Suprapubic skin (tissue), 4 donors: ENCODE results near the gene IMPG2. TPM values are rescaled to one million over a fixed set of nuclear protein-coding genes. Genes with fewer than 3 reads are reported as not detected.

Experiments
- DNase-seq, 2 donors: peaks; one replicate each; pipeline ENCODE4 v3.0.0-alpha.2; 2019; ENCODE audit warnings: low spot score in 2 of 2
- H3K27ac ChIP-seq: fragments of 200-600 bp; sonication (generic); one replicate; pipeline ENCODE4 v1.5.1; 2019
- H3K27me3 ChIP-seq: fragments of 200-600 bp; sonication (generic); one replicate; pipeline ENCODE4 v1.5.1; 2019
- H3K36me3 ChIP-seq: fragments of 200-600 bp; sonication (generic); one replicate; pipeline ENCODE4 v1.5.1; 2019
- H3K4me1 ChIP-seq: fragments of 200-600 bp; sonication (generic); one replicate; pipeline ENCODE4 v1.5.1; 2019
- H3K4me3 ChIP-seq: fragments of 200-600 bp; sonication (generic); one replicate; pipeline ENCODE4 v1.5.1; 2019; ENCODE audit warnings: mild to moderate bottlenecking
- H3K9me3 ChIP-seq: fragments of 200-600 bp; sonication (generic); one replicate; pipeline ENCODE4 v1.5.1; 2019
- EP300 ChIP-seq: sonication (generic); formaldehyde crosslinking; IDR thresholded peaks from one replicate; pipeline ENCODE4 v1.6.1; 2017; ENCODE audit warnings: antibody characterized with exemption
- POLR2A ChIP-seq, 2 donors: fragments of 450-650 bp; IDR thresholded peaks; one replicate each; pipeline ENCODE4 v1.6.1; 2017; ENCODE audit warnings: antibody characterized with exemption in 2 of 2, mild to moderate bottlenecking in 2 of 2, moderate library complexity in 2 of 2
- POLR2AphosphoS5 ChIP-seq, 3 donors: sonication (generic); formaldehyde crosslinking; IDR thresholded peaks; one replicate each; pipeline ENCODE4 v1.6.1; 2017; ENCODE audit warnings: antibody characterized with exemption in 3 of 3
- WGBS: methylation state at CpG from one replicate; pipeline ENCODE4 v1.1.5; 2018; 5-methylcytosine and 5-hydroxymethylcytosine counted together
- total RNA-seq, 4 donors: library from RNA; depleted of rRNA; stranded (reverse); fragments of >200 nt; gene quantifications; one replicate each; pipeline ENCODE4 v1.1.0, GENCODE V29; 2016
- TF ChIP-seq, protein P1 (sequence below), 2 donors: fragments of 200-600 bp in 1 of 2; fragments of 450-650 bp in 1 of 2; sonication (generic) in 1 of 2; IDR thresholded peaks; one replicate each; pipeline ENCODE4 v1.5.1; 2016 to 2019; ENCODE audit warnings: antibody characterized with exemption in 2 of 2, mild to moderate bottlenecking in 1 of 2, moderate library complexity in 1 of 2

The IMPG2 gene
- total RNA-seq, 4 donors from 2014 or later, result 0.04 to 0.24 (median 0.12) TPM

DNA sequence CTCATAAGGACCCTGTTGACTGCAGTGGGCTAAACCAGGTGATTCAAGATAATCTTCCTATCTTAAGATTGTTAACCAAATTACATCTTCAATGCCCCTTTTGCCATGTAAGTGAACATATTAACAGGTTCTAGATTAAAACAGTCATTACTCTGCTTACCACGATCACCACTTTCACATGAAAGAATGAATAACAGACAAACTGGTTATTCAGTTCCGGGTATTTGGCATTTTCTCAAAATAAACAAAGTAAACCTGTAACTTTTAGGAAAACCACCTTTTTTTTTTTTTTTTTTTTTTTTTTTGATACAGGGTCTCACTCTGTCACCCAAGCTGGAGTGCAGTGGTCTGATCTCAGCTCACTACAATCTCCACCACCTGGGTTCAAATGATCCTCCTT lies 131.2 kb downstream of the IMPG2 start:
- no peak overlapping the region for H3K27ac ChIP-seq
- TF ChIP-seq POLR2AphosphoS5 (IDR thresholded peaks at IDR 0.05), result no peak
- no peak for TF ChIP-seq POLR2A (IDR thresholded peaks at IDR 0.05)
- TF ChIP-seq, protein P1, sequence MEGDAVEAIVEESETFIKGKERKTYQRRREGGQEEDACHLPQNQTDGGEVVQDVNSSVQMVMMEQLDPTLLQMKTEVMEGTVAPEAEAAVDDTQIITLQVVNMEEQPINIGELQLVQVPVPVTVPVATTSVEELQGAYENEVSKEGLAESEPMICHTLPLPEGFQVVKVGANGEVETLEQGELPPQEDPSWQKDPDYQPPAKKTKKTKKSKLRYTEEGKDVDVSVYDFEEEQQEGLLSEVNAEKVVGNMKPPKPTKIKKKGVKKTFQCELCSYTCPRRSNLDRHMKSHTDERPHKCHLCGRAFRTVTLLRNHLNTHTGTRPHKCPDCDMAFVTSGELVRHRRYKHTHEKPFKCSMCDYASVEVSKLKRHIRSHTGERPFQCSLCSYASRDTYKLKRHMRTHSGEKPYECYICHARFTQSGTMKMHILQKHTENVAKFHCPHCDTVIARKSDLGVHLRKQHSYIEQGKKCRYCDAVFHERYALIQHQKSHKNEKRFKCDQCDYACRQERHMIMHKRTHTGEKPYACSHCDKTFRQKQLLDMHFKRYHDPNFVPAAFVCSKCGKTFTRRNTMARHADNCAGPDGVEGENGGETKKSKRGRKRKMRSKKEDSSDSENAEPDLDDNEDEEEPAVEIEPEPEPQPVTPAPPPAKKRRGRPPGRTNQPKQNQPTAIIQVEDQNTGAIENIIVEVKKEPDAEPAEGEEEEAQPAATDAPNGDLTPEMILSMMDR (IDR thresholded peaks at IDR 0.05), result no peak
- no peak for TF ChIP-seq EP300
- WGBS, result 75% methylated on average over 2 of the region's 2 CpGs
- DNase-seq, result no peak
- no peaks in the 10 kb centered on the region for H3K9me3 ChIP-seq
- no peaks in the 10 kb centered on the region for H3K27me3 ChIP-seq
- no peaks in the 10 kb centered on the region for H3K4me1 ChIP-seq
- H3K4me3 ChIP-seq, result no peak overlapping the region
- H3K36me3 ChIP-seq, result no peaks in the 10 kb centered on the region

DNA sequence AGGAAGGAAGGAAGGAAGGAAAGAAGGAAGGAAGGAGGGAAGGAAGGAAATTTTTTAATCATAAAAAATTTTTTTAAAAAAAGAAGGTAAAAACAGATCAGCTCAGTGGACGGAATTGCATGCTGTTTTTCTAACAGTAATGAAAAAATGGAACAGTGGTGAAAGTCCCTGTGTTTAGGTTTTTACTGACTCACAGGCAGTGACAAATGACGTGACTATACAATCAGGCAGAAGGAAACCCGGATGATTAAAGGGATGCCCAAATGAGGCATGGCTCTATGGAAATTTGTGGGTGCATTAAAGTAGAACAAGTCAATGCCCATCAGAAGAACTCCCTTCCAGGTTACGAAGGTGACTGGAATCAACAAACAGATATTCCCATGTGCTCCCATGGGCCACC lies 135.0 kb downstream of the IMPG2 start:
- TF ChIP-seq POLR2AphosphoS5 (IDR thresholded peaks at IDR 0.05), result no peak
- TF ChIP-seq, protein P1 (IDR thresholded peaks at IDR 0.05), result no peak
- TF ChIP-seq POLR2A (IDR thresholded peaks at IDR 0.05), result no peak
- TF ChIP-seq EP300, result no peak
- WGBS, result 92% methylated on average over 4 of the region's 4 CpGs

DNA sequence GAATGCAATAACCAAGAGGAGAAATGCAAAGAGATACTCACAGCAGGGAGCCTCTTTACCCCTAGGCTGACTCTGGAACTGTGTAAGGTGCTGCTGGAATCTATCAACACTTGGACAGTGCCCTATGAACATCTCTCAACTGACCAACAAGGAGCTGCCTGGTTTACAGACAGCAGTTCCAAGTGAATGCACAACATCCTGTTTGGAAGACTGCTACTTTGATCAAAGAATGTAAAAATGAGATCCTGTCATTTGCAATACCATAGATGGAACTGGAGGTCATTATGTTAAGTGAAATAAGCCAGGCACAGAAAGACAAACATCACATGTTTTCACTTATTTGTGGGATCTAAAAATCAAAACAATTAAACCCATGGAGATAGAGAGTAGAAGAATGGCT lies 136.3 kb downstream of the IMPG2 start:
- H3K27ac ChIP-seq, result no peak overlapping the region
- TF ChIP-seq, protein P1 (IDR thresholded peaks at IDR 0.05), result no peak
- TF ChIP-seq POLR2AphosphoS5 (IDR thresholded peaks at IDR 0.05) (no peak), EP300 (no peak), POLR2A (IDR thresholded peaks at IDR 0.05) (no peak)
- H3K4me3 ChIP-seq, result no peak overlapping the region
- no peak for DNase-seq
- no peaks in the 10 kb centered on the region for H3K4me1 ChIP-seq
- no peaks in the 10 kb centered on the region for H3K27me3 ChIP-seq
- H3K36me3 ChIP-seq, result no peaks in the 10 kb centered on the region
- no peaks in the 10 kb centered on the region for H3K9me3 ChIP-seq

More for the DNA sequence above, 135.0 kb downstream of the IMPG2 start:
- Histone ChIP-seq H3K36me3 (no peaks in the 10 kb centered on the region), H3K9me3 (no peaks in the 10 kb centered on the region), H3K4me3 (no peak overlapping the region), H3K27me3 (no peaks in the 10 kb centered on the region), H3K4me1 (no peaks in the 10 kb centered on the region), H3K27ac (no peak overlapping the region)
- DNase-seq, result no peak

DNA sequence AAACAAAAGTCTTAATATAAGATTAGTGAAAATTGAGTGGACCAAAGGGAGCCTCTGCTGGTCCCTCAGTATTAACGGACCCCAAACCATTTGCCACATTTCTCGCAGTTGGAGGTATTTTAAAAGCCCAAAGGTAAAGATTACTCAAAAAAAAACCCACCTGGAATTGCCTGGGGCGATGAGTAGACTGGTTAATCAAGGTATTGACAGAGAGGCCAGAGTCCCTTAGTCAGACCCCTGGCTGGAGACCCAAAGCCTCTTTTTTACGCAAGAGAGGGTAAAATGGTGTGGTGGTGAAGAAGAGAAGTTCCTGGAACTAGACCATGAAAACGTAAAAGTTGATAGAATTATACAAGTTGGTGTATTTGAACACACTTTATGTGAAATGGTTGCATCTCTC lies 137.2 kb downstream of the IMPG2 start:
- Histone ChIP-seq H3K36me3 (no peaks in the 10 kb centered on the region), H3K27ac (no peak overlapping the region), H3K4me1 (no peaks in the 10 kb centered on the region), H3K4me3 (no peak overlapping the region), H3K27me3 (no peaks in the 10 kb centered on the region), H3K9me3 (no peaks in the 10 kb centered on the region)
- 91% methylated on average over 5 of the region's 5 CpGs for whole genome bisulfite sequencing
- TF ChIP-seq EP300 (no peak), POLR2A (IDR thresholded peaks at IDR 0.05) (no peak), POLR2AphosphoS5 (IDR thresholded peaks at IDR 0.05) (no peak)
- TF ChIP-seq, protein P1 (IDR thresholded peaks at IDR 0.05), result no peak
- DNase-seq, result no peak

DNA sequence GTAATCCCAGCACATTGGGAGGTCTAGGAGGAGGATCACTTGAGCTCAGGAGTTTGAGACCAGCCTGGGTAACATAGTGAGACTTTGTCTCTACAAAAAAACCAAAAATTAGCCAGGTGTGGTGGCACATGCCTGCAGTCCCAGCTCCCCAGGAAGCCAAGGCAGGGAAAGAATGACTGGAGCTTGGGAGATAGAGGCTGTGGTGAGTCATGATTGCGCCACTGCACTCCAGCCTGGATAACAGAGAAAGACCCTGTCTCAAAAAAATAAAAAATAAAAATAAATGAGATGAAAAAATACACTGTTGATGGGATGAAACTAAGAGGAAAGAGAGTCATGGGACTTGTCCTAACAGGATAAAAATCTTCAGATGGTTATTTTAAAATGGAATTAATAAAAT lies 137.6 kb downstream of the IMPG2 start:
- H3K9me3 ChIP-seq, result no peaks in the 10 kb centered on the region
- H3K36me3 ChIP-seq, result no peaks in the 10 kb centered on the region
- no peak overlapping the region for H3K4me3 ChIP-seq
- TF ChIP-seq POLR2A (IDR thresholded peaks at IDR 0.05), result no peak
- no peak for TF ChIP-seq POLR2AphosphoS5 (IDR thresholded peaks at IDR 0.05)
- TF ChIP-seq, protein P1 (IDR thresholded peaks at IDR 0.05), result no peak
- H3K4me1 ChIP-seq, result no peaks in the 10 kb centered on the region
- no peaks in the 10 kb centered on the region for H3K27me3 ChIP-seq
- H3K27ac ChIP-seq, result no peak overlapping the region
- DNase-seq, result no peak
- 88% methylated on average over 1 of the region's 1 CpG for WGBS
